Mesothelial cell of epicardium (in vitro differentiated cells): ENCODE measurements around the gene XPA. TPM values are rescaled to one million over a fixed set of nuclear protein-coding genes. Genes with fewer than 3 reads are reported as not detected.

Source experiments
- DNase-seq, 2 experiments: peaks; one replicate each; pipeline ENCODE4 v3.0.0; 2021; ENCODE audit warnings: low spot score in 2 of 2; ENCODE audit not compliant: unreplicated experiment in 2 of 2
- H3K27ac Mint-ChIP-seq: 2 replicates; pipeline ENCODE4 v1.8.0; 2021; ENCODE audit warnings: mixed read lengths
- H3K27me3 Mint-ChIP-seq: 2 replicates; pipeline ENCODE4 v1.8.0; 2021; ENCODE audit warnings: low read depth, mixed read lengths
- H3K36me3 Mint-ChIP-seq: 2 replicates; pipeline ENCODE4 v1.8.0; 2021; ENCODE audit warnings: mixed read lengths
- H3K4me1 Mint-ChIP-seq: 2 replicates; pipeline ENCODE4 v1.8.0; 2021; ENCODE audit warnings: mixed read lengths
- H3K4me3 Mint-ChIP-seq: 2 replicates; pipeline ENCODE4 v1.8.0; 2021; ENCODE audit warnings: mild to moderate bottlenecking, moderate library complexity, mixed read lengths
- H3K9me3 Mint-ChIP-seq: 2 replicates; pipeline ENCODE4 v1.8.0; 2021; ENCODE audit warnings: mixed read lengths
- CTCF ChIP-seq: fragments of 200-600 bp; sonication (generic); IDR thresholded peaks from one replicate; pipeline ENCODE4 v1.5.0; 2021; ENCODE audit warnings: antibody characterized with exemption; ENCODE audit not compliant: unreplicated experiment
- total RNA-seq: library from RNA; stranded (reverse); gene quantifications from 3 replicates; pipeline ENCODE4 v1.2.1, GENCODE V29; 2021

Gene XPA
- total RNA-seq, 1 donor from 2014 or later: 17.5 TPM

GRCh38 chr9:97740848-97741821, 44.0 kb upstream of the XPA start:
- peak; percentile 55 to 83 for DNase-seq
- H3K27me3 Mint-ChIP-seq: peaks cover 27% of the 10 kb centered on the region
- H3K4me1 Mint-ChIP-seq: no peaks in the 10 kb centered on the region
- H3K36me3 Mint-ChIP-seq: peaks cover 2% of the 10 kb centered on the region
- peaks cover 20% of the 10 kb centered on the region for H3K9me3 Mint-ChIP-seq
- H3K4me3 Mint-ChIP-seq: peak overlapping the region; percentile 67
- H3K27ac Mint-ChIP-seq: no peak overlapping the region
- TF ChIP-seq CTCF: no peak

DNA sequence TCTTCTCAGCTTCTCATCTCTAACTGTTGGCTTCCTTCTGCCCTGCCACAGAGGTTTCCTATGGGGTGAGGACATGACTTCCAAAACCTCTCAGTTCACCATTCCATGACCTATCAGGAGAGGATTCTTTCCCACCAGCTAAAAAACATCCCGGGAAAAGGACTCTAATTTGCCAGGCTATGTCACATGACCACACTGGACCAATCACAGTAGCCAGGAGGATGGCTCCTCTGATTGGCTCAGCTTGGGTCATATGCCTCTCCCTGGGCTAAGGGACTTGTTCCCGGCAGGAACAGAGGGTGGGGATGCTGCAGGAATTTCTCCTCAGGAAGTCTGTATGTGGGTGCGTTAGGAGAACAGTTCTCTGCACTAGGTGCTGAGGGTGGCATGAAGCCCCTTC, 40.3 kb upstream of the XPA start:
- peaks cover 18% of the 10 kb centered on the region for H3K27me3 Mint-ChIP-seq
- no peak for TF ChIP-seq CTCF
- H3K4me3 Mint-ChIP-seq: no peak overlapping the region
- H3K9me3 Mint-ChIP-seq: peaks cover 8% of the 10 kb centered on the region
- no peak overlapping the region for H3K27ac Mint-ChIP-seq
- H3K36me3 Mint-ChIP-seq: peaks cover 2% of the 10 kb centered on the region
- DNase-seq: no peak
- no peaks in the 10 kb centered on the region for H3K4me1 Mint-ChIP-seq

DNA sequence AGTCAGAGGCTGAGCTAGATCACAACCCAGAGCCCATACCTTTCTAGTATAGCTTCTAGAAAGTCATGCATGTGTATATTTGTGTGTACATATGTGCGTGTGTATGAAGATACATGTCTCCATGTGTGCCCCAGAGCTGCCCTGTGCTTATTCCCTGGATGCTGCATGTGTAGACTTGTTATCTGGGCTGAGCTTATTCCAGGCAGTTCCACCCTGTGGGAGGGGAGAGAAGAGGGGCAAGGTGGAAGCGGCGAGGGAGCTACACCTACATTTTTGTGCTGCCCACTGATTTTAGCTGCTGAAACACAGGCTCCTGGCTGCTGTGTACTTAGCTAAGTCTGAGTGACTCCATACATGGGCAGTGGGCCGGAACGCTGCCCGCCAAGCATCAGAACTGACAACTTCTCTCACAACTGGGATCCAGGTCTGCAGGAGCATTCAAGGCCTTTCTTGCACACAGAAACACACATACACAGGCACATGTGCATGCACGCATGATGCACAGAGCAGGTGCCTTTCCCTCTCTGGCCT, 38.0 kb upstream of the XPA start:
- H3K27me3 Mint-ChIP-seq: peaks cover 16% of the 10 kb centered on the region
- no peak for DNase-seq
- TF ChIP-seq CTCF: no peak
- no peak overlapping the region for H3K4me3 Mint-ChIP-seq
- H3K27ac Mint-ChIP-seq: no peak overlapping the region
- H3K4me1 Mint-ChIP-seq: no peaks in the 10 kb centered on the region
- H3K36me3 Mint-ChIP-seq: no peaks in the 10 kb centered on the region
- H3K9me3 Mint-ChIP-seq: peaks cover 7% of the 10 kb centered on the region

GRCh38 chr9:97726716-97727115, 29.6 kb upstream of the XPA start:
- H3K36me3 Mint-ChIP-seq: no peaks in the 10 kb centered on the region
- TF ChIP-seq CTCF: no peak
- H3K27ac Mint-ChIP-seq: no peak overlapping the region
- peaks cover 47% of the 10 kb centered on the region for H3K27me3 Mint-ChIP-seq
- peaks cover 7% of the 10 kb centered on the region for H3K9me3 Mint-ChIP-seq
- no peaks in the 10 kb centered on the region for H3K4me1 Mint-ChIP-seq
- H3K4me3 Mint-ChIP-seq: no peak overlapping the region
- no peak for DNase-seq

- H3K4me3 Mint-ChIP-seq: no peak overlapping the region
- peaks cover 4% of the 10 kb centered on the region for H3K9me3 Mint-ChIP-seq
These were observed 26.7 kb upstream of the XPA start for GRCh38 chr9:97723819-97724218.

More at GRCh38 chr9:97723819-97724218, 26.7 kb upstream of the XPA start:
- Mint-ChIP-seq H3K36me3 (no peaks in the 10 kb centered on the region), H3K27me3 (peaks cover 52% of the 10 kb centered on the region), H3K27ac (no peak overlapping the region), H3K4me1 (no peaks in the 10 kb centered on the region)
- no peak for DNase-seq
- TF ChIP-seq CTCF: no peak
